Lower leg skin (tissue), 4 donors: ENCODE measurements around the gene SCAMP3. TPM values are rescaled to one million over a fixed set of nuclear protein-coding genes. Genes with fewer than 3 reads are reported as not detected.
"Not testable (repeated sequence)": the region's sequence is repeated elsewhere in the genome, so short reads cannot be mapped to it uniquely, and the experiment has no call there.

Experiments
- DNase-seq, 2 donors: peaks; one replicate each; pipeline ENCODE4 v3.0.0-alpha.2; 2019; ENCODE audit warnings: low spot score in 2 of 2
- H3K4me3 ChIP-seq: fragments of 200-600 bp; sonication (generic); 2 replicates; pipeline ENCODE4 v1.5.1; 2017; ENCODE audit warnings: mild to moderate bottlenecking, low read depth; ENCODE audit not compliant: poor library complexity, severe bottlenecking
- CTCF ChIP-seq, 3 donors: fragments of 450-650 bp; IDR thresholded peaks; one replicate each; pipeline ENCODE4 v1.5.1; 2016; ENCODE audit warnings: antibody characterized with exemption in 3 of 3, mild to moderate bottlenecking in 3 of 3, moderate library complexity in 2 of 3
- POLR2A ChIP-seq, 2 donors: fragments of 450-650 bp; IDR thresholded peaks; one replicate each; pipeline ENCODE4 v1.6.1; 2016 to 2017; ENCODE audit warnings: antibody characterized with exemption in 2 of 2, mild to moderate bottlenecking in 1 of 2, moderate library complexity in 1 of 2
- WGBS, 2 donors: methylation state at CpG; one replicate each; pipeline ENCODE4 v1.1.5; 2018; 5-methylcytosine and 5-hydroxymethylcytosine counted together
- intact Hi-C: fragments of 100-400 bp; cut with DNase I; formaldehyde crosslinking; loops from one replicate; pipeline ENCODE4 v1.15.0; 2023; ENCODE audit warnings: low total_unique reads
- total RNA-seq, 4 donors: library from RNA; depleted of rRNA; stranded (reverse); fragments of >200 nt; gene quantifications; one replicate each; pipeline ENCODE4 v1.1.0, GENCODE V29; 2016

The SCAMP3 gene
- total RNA-seq, 4 donors from 2014 or later: 67.8 to 96.9 (median 87.6) TPM

GRCh38 chr1:155296661-155297060 is 34.5 kb upstream of the SCAMP3 start:
- 87 to 90% methylated on average over 3 of the region's 3 CpGs for WGBS, 2 donors

GRCh38 chr1:155295942-155296267 is 33.7 kb upstream of the SCAMP3 start:
- intact Hi-C loops: no loop called here
- WGBS, 2 donors: 57 to 68% methylated on average over 4 to 7 of the region's 7 CpGs
- H3K4me3 ChIP-seq: no peak overlapping the region
- no peak for DNase-seq
- TF ChIP-seq CTCF (IDR thresholded peaks at IDR 0.05): no peak
- no peak for TF ChIP-seq POLR2A (IDR thresholded peaks at IDR 0.05)

More at GRCh38 chr1:155296661-155297060, 34.5 kb upstream of the SCAMP3 start:
- no peak overlapping the region for H3K4me3 ChIP-seq
- TF ChIP-seq POLR2A (IDR thresholded peaks at IDR 0.05) (no peak), CTCF (IDR thresholded peaks at IDR 0.05) (no peak)
- DNase-seq: no peak
- intact Hi-C loops: no loop called here

GRCh38 chr1:155295183-155295941 is 33.2 kb upstream of the SCAMP3 start:
- no peak for DNase-seq
- H3K4me3 ChIP-seq: no peak overlapping the region
- TF ChIP-seq POLR2A (IDR thresholded peaks at IDR 0.05) (no peak), CTCF (IDR thresholded peaks at IDR 0.05) (no peak)
- intact Hi-C loops: no loop called here
- WGBS, 2 donors: 9 to 12% methylated on average over 34 to 40 of the region's 47 CpGs

GRCh38 chr1:155294520-155295182 is 32.5 kb upstream of the SCAMP3 start:
- WGBS, 2 donors: 48 to 62% methylated on average over 44 to 46 of the region's 46 CpGs
- no peak for DNase-seq
- TF ChIP-seq POLR2A (IDR thresholded peaks at IDR 0.05): no peak
- no peak for TF ChIP-seq CTCF (IDR thresholded peaks at IDR 0.05)
- H3K4me3 ChIP-seq: no peak overlapping the region
- intact Hi-C loops: no loop called here

- H3K4me3 ChIP-seq: no peak overlapping the region
- intact Hi-C loops: no loop called here
- TF ChIP-seq CTCF (IDR thresholded peaks at IDR 0.05) (no peak), POLR2A (IDR thresholded peaks at IDR 0.05) (no peak)
- DNase-seq: no peak
- WGBS, 2 donors: 87 to 90% methylated on average over 17 of the region's 17 CpGs
Measured at GRCh38 chr1:155293086-155293749, 31.1 kb upstream of the SCAMP3 start.

- intact Hi-C loops, DNase-seq, H3K4me3 ChIP-seq: not testable (repeated sequence)
- whole genome bisulfite sequencing, 2 donors: 84% methylated on average over 10 of the region's 10 CpGs
Measured at GRCh38 chr1:155291006-155291405, 28.8 kb upstream of the SCAMP3 start.
